Caco-2 (cell line): ENCODE measurements around the gene SPARCL1. TPM values are rescaled to one million over a fixed set of nuclear protein-coding genes. Genes with fewer than 3 reads are reported as not detected.

ENCODE experiments used
- BruUV-seq: library from RNA; stranded (reverse); fragments of 400-500 nt; replicated peaks from 2 replicates; lab custom pipeline; 2021; lab: Mats Ljungman, UMichigan
- CTCF ChIA-PET: fragments of 300-600 bp; sonication (Branson Sonifier 250); formaldehyde crosslinking; loops from one replicate; lab custom pipeline; 2022; ENCODE audit warnings: antibody characterized with exemption; lab: Charles Lee
- POLR2A ChIA-PET: fragments of 300-600 bp; sonication (Branson Sonifier 250); formaldehyde crosslinking; loops from one replicate; lab custom pipeline; 2022; ENCODE audit warnings: antibody characterized with exemption; lab: Charles Lee
- DNase-seq, 2 experiments: peaks; one replicate each; pipeline versions ENCODE4 v3.0.0 to v3.0.0-alpha.2; 2020 to 2022
- H3K27me3 ChIP-seq: replicated peaks from 2 replicates; pipeline ENCODE4 v1.6.0; 2011; ENCODE audit warnings: low read length; ENCODE audit not compliant: control insufficient read depth, insufficient read depth
- H3K36me3 ChIP-seq: 2 replicates; pipeline ENCODE4 v1.5.1; 2011; ENCODE audit warnings: low read length; ENCODE audit not compliant: control insufficient read depth, insufficient read depth
- H3K4me1 ChIP-seq: fragments of 250-450 bp; sonication (Bioruptor Pico); 2 replicates; pipeline ENCODE4 v1.5.1; 2020; ENCODE audit warnings: mild to moderate bottlenecking
- H3K4me3 ChIP-seq: 2 replicates; pipeline ENCODE4 v1.5.1; 2011; ENCODE audit warnings: low read depth, mild to moderate bottlenecking, control low read depth, low read length
- H3K9me3 ChIP-seq: fragments of 250-450 bp; sonication (Bioruptor Pico); 2 replicates; pipeline ENCODE4 v1.5.1; 2020; ENCODE audit warnings: mild to moderate bottlenecking, moderate library complexity
- H3K27ac Mint-ChIP-seq: one replicate; pipeline ENCODE4 v1.8.0; 2022; ENCODE audit warnings: mixed read lengths; ENCODE audit not compliant: unreplicated experiment
- H3K27me3 Mint-ChIP-seq: one replicate; pipeline ENCODE4 v1.8.0; 2022; ENCODE audit warnings: mixed read lengths; ENCODE audit not compliant: insufficient read depth, unreplicated experiment
- H3K36me3 Mint-ChIP-seq: one replicate; pipeline ENCODE4 v1.8.0; 2022; ENCODE audit warnings: mild to moderate bottlenecking, mixed read lengths; ENCODE audit not compliant: insufficient read depth, unreplicated experiment
- H3K4me1 Mint-ChIP-seq: one replicate; pipeline ENCODE4 v1.8.0; 2022; ENCODE audit warnings: low read depth, mixed read lengths; ENCODE audit not compliant: unreplicated experiment
- H3K4me3 Mint-ChIP-seq: one replicate; pipeline ENCODE4 v1.8.0; 2022; ENCODE audit warnings: mild to moderate bottlenecking, moderate library complexity, mixed read lengths; ENCODE audit not compliant: unreplicated experiment
- H3K9me3 Mint-ChIP-seq: one replicate; pipeline ENCODE4 v1.8.0; 2022; ENCODE audit warnings: mixed read lengths; ENCODE audit not compliant: unreplicated experiment
- CTCF ChIP-seq, 2 experiments: fragments of 200-600 bp in 1 of 2; IDR thresholded peaks; 1 replicate in 1 of 2; 2 replicates in 1 of 2; pipeline versions ENCODE4 v1.5.1 to v1.8.0; 2011 to 2022; ENCODE audit warnings: antibody characterized with exemption in 1 of 2, control low read depth in 1 of 2, inconsistent platforms in 1 of 2, low read depth in 1 of 2, low read length in 1 of 2, mild to moderate bottlenecking in 1 of 2, moderate library complexity in 1 of 2; ENCODE audit not compliant: insufficient read depth in 1 of 2, severe bottlenecking in 1 of 2, unreplicated experiment in 1 of 2
- intact Hi-C: fragments of 100-400 bp; cut with micrococcal nuclease; formaldehyde crosslinking; loops from one replicate; pipeline ENCODE4 v1.10.0; 2022; ENCODE audit not compliant: unreplicated experiment
- total RNA-seq: library from RNA; stranded (reverse); gene quantifications from 2 replicates; pipeline ENCODE4 v1.2.3, GENCODE V29; 2022

The SPARCL1 gene
- total RNA-seq, 1 experiment from 2014 or later = 0.18 TPM

DNA sequence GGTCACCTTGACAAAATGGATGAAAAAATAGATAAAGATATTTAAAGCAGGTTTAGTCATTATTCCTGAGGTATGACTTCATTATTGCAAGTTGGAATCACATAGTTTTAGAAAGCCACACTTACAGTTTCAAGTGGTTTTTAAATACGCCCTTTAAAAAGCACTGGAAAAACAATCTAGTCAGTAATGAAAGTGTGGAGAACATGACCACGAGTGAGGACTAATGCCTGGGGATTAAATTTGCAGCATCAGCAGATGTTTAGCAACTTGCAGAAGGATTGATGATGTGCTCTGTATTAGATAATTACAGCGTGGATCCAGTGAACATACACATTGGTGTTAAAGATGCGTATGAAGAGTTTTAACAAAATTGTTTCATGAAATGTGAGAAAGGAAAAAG, 5.9 kb downstream of the SPARCL1 start:
- no peak for DNase-seq
- Histone ChIP-seq H3K4me3 (no peak overlapping the region), H3K4me1 (no peaks in the 10 kb centered on the region), H3K9me3 (no peaks in the 10 kb centered on the region), H3K27me3 (no peaks in the 10 kb centered on the region), H3K36me3 (no peaks in the 10 kb centered on the region)
- CTCF ChIA-PET = no interaction called here
- no peak for TF ChIP-seq CTCF (IDR thresholded peaks at IDR 0.05; ENCODE audit: insufficient read depth in 1 of 2, low read depth in 1 of 2, low read length in 1 of 2, severe bottlenecking in 1 of 2, unreplicated experiment in 1 of 2)
- no TSS peak for BruUV-seq
- H3K27ac Mint-ChIP-seq = no peak overlapping the region
- no peaks in the 10 kb centered on the region for H3K27me3 Mint-ChIP-seq
- H3K4me3 Mint-ChIP-seq = no peak overlapping the region
- peaks cover 16% of the 10 kb centered on the region for H3K9me3 Mint-ChIP-seq
- no peaks in the 10 kb centered on the region for H3K36me3 Mint-ChIP-seq
- no peaks in the 10 kb centered on the region for H3K4me1 Mint-ChIP-seq
- POLR2A ChIA-PET = no interaction called here
- intact Hi-C loops = no loop called here

DNA sequence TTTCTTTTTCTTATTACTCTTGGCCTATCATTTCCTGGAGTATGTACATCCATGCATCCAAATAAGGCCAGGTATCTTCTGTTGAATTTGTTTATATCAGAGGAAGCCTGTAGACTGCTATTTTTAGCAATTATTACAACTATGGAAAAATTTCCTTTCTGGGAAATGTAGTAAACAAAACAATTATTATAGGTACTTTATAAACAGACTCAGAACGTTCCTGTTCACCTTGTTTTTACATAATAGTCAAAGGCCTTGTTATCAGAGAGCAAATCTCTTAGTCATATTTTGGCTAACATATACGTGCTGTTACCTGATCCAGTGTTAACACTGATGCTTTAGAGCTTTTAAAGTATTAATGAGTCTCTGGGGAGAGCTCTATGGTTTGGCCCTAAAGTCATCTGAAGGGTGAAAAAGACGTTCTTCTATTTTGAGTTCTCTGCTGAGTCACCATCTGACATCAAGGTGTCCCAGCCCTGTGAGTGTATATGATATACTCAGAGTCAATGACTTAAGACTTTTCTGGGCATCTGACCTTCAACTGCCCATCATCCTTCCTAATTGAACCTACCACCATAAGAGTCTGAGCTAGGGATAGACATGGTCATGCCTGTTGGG, 7.3 kb downstream of the SPARCL1 start:
- Histone ChIP-seq H3K36me3 (no peaks in the 10 kb centered on the region), H3K27me3 (no peaks in the 10 kb centered on the region), H3K4me3 (no peak overlapping the region), H3K9me3 (no peaks in the 10 kb centered on the region), H3K4me1 (no peaks in the 10 kb centered on the region)
- Mint-ChIP-seq H3K27me3 (no peaks in the 10 kb centered on the region), H3K9me3 (peaks cover 16% of the 10 kb centered on the region), H3K4me3 (no peak overlapping the region), H3K36me3 (no peaks in the 10 kb centered on the region), H3K4me1 (no peaks in the 10 kb centered on the region), H3K27ac (no peak overlapping the region)
- no peak for DNase-seq
- intact Hi-C loops = no loop called here
- ChIA-PET POLR2A (no interaction called here), CTCF (no interaction called here)
- no peak for TF ChIP-seq CTCF (IDR thresholded peaks at IDR 0.05; ENCODE audit: insufficient read depth in 1 of 2, low read depth in 1 of 2, low read length in 1 of 2, severe bottlenecking in 1 of 2, unreplicated experiment in 1 of 2)
- BruUV-seq = no TSS peak

DNA sequence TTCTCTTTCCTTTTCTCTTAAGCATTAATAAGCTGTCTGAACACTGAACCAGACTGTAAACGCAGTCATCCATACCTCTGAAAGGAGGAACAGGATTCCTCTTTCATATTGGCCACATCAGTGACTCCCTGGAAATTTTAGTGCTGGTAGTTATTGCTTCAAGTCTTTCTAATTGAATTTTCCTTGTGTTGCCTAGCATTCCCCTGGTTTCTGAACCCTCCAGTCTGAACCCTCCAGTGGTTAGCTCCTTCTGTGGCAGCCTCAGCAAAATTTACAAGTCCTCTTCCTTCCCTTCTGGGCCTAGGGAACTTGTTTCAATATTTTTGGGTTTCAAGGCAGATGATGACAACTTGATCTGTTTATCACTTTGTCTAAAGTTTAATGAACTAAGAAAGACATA, 7.9 kb downstream of the SPARCL1 start:
- no peaks in the 10 kb centered on the region for H3K27me3 ChIP-seq
- no peak overlapping the region for H3K4me3 ChIP-seq
- Mint-ChIP-seq H3K4me3 (no peak overlapping the region), H3K27me3 (no peaks in the 10 kb centered on the region), H3K4me1 (no peaks in the 10 kb centered on the region), H3K9me3 (peaks cover 16% of the 10 kb centered on the region), H3K27ac (no peak overlapping the region), H3K36me3 (no peaks in the 10 kb centered on the region)
- no TSS peak for BruUV-seq
- no peaks in the 10 kb centered on the region for H3K36me3 ChIP-seq
- intact Hi-C loops = no loop called here
- H3K4me1 ChIP-seq = no peaks in the 10 kb centered on the region
- CTCF ChIA-PET = no interaction called here
- no peaks in the 10 kb centered on the region for H3K9me3 ChIP-seq
- DNase-seq = no peak
- no peak for TF ChIP-seq CTCF (IDR thresholded peaks at IDR 0.05; ENCODE audit: insufficient read depth in 1 of 2, low read depth in 1 of 2, low read length in 1 of 2, severe bottlenecking in 1 of 2, unreplicated experiment in 1 of 2)
- POLR2A ChIA-PET = no interaction called here
